Endodermal cell (in vitro differentiated cells): ENCODE measurements around the gene TBC1D12. TPM values are rescaled to one million over a fixed set of nuclear protein-coding genes. Genes with fewer than 3 reads are reported as not detected.

ENCODE experiments used
- DNase-seq: peaks from one replicate; pipeline ENCODE4 v3.0.0-alpha.2; 2017
- H3K27ac ChIP-seq: 2 replicates; pipeline ENCODE4 v1.5.1; 2013; ENCODE audit warnings: mild to moderate bottlenecking, low read depth, low read length, moderate library complexity
- H3K27me3 ChIP-seq: 2 replicates; pipeline ENCODE4 v1.6.1; 2013; ENCODE audit warnings: mild to moderate bottlenecking, low read length, moderate library complexity; ENCODE audit not compliant: insufficient read depth, control insufficient read depth, poor library complexity, severe bottlenecking
- H3K36me3 ChIP-seq: 2 replicates; pipeline ENCODE4 v1.7.0; 2013; ENCODE audit warnings: mild to moderate bottlenecking, low read length, moderate library complexity; ENCODE audit not compliant: control insufficient read depth, insufficient read depth
- H3K4me1 ChIP-seq: one replicate; pipeline ENCODE4 v1.7.0; 2013; ENCODE audit warnings: low read length; ENCODE audit not compliant: control insufficient read depth, insufficient read depth
- H3K4me3 ChIP-seq: 2 replicates; pipeline ENCODE4 v1.5.1; 2013; ENCODE audit warnings: mild to moderate bottlenecking, low read length, moderate library complexity
- H3K9ac ChIP-seq: 2 replicates; pipeline ENCODE4 v1.6.1; 2013; ENCODE audit warnings: mild to moderate bottlenecking, low read length, moderate library complexity; ENCODE audit not compliant: poor library complexity, severe bottlenecking; ENCODE audit errors: extremely low read depth
- H3K9me3 ChIP-seq: 2 replicates; pipeline ENCODE4 v1.6.1; 2013; ENCODE audit warnings: mild to moderate bottlenecking, low read length, moderate library complexity; ENCODE audit not compliant: control insufficient read depth
- H3K27ac Mint-ChIP-seq: 2 replicates; pipeline ENCODE4 v1.8.0; 2020; ENCODE audit warnings: mixed read lengths
- H3K27me3 Mint-ChIP-seq: 2 replicates; pipeline ENCODE4 v1.8.0; 2021; ENCODE audit warnings: mild to moderate bottlenecking, mixed read lengths; ENCODE audit not compliant: insufficient read depth
- H3K36me3 Mint-ChIP-seq: 2 replicates; pipeline ENCODE4 v1.8.0; 2020; ENCODE audit warnings: low read depth, mixed read lengths
- H3K4me1 Mint-ChIP-seq: 2 replicates; pipeline ENCODE4 v1.8.0; 2020; ENCODE audit warnings: mixed read lengths
- H3K4me3 Mint-ChIP-seq: 2 replicates; pipeline ENCODE4 v1.8.0; 2020; ENCODE audit warnings: mild to moderate bottlenecking, moderate library complexity, mixed read lengths
- H3K9me3 Mint-ChIP-seq: 2 replicates; pipeline ENCODE4 v1.8.0; 2020; ENCODE audit warnings: mild to moderate bottlenecking, mixed read lengths
- WGBS, 2 experiments: methylation state at CpG; one replicate each; pipeline versions ENCODE4 v1.1.5 to v1.1.7; 2013; ENCODE audit warnings: missing lambda C conversion rate in 2 of 2, mixed read lengths in 1 of 2; ENCODE audit not compliant: insufficient coverage in 1 of 2, insufficient read length in 1 of 2; 5-methylcytosine and 5-hydroxymethylcytosine counted together
- total RNA-seq, 2 donors: library from RNA; stranded (reverse); fragmentation: NEBNext Ultra II Directional in 1 of 2; extraction: Animal tissue kit (Norgen Biotek cat#: 25700) in 1 of 2; gene quantifications; 2 replicates in 1 of 2; 3 replicates in 1 of 2; pipeline ENCODE4 v1.2.1, GENCODE V29; 2021
- TF ChIP-seq, protein P1 (sequence below): fragments of 200-600 bp; sonication (generic); conservative IDR thresholded peaks from 2 replicates; pipeline ENCODE4 v1.5.0; 2021; ENCODE audit warnings: antibody characterized with exemption, mild to moderate bottlenecking

The TBC1D12 gene
- total RNA-seq, 2 donors from 2014 or later = 7.0 to 7.4 TPM

DNA sequence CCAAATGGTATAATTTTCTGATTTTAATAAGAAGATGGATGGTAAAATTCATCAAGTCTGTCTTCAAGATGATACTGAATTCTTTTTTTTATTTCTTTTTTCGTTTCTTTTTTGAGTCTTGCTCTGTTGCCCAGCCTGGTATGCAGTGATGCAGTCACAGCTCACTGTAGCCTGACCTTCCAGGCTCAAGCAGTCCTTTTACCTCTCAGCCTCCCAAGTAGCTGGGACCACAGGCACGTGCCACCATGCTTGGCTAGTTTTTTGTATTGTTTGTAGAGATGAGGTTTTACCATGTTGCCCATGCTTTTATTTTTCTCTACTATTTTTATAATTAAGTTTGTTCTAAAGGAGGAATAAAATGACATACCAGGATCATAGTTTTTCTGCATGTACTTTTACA lies 91.1 kb downstream of the TBC1D12 start:
- H3K27ac ChIP-seq = no peak overlapping the region
- no peaks in the 10 kb centered on the region for H3K4me1 ChIP-seq
- no peak overlapping the region for H3K9ac ChIP-seq
- no peaks in the 10 kb centered on the region for H3K36me3 Mint-ChIP-seq
- no peak overlapping the region for H3K4me3 ChIP-seq
- no peak overlapping the region for H3K4me3 Mint-ChIP-seq
- no peaks in the 10 kb centered on the region for H3K27me3 Mint-ChIP-seq
- no peaks in the 10 kb centered on the region for H3K27me3 ChIP-seq
- H3K9me3 Mint-ChIP-seq = no peaks in the 10 kb centered on the region
- no peak overlapping the region for H3K27ac Mint-ChIP-seq
- no peaks in the 10 kb centered on the region for H3K9me3 ChIP-seq
- peaks cover 8% of the 10 kb centered on the region for H3K36me3 ChIP-seq
- TF ChIP-seq, protein P1, sequence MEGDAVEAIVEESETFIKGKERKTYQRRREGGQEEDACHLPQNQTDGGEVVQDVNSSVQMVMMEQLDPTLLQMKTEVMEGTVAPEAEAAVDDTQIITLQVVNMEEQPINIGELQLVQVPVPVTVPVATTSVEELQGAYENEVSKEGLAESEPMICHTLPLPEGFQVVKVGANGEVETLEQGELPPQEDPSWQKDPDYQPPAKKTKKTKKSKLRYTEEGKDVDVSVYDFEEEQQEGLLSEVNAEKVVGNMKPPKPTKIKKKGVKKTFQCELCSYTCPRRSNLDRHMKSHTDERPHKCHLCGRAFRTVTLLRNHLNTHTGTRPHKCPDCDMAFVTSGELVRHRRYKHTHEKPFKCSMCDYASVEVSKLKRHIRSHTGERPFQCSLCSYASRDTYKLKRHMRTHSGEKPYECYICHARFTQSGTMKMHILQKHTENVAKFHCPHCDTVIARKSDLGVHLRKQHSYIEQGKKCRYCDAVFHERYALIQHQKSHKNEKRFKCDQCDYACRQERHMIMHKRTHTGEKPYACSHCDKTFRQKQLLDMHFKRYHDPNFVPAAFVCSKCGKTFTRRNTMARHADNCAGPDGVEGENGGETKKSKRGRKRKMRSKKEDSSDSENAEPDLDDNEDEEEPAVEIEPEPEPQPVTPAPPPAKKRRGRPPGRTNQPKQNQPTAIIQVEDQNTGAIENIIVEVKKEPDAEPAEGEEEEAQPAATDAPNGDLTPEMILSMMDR = no peak
- 89 to 100% methylated on average over 1 of the region's 2 CpGs for WGBS, 2 experiments
- DNase-seq = no peak
- H3K4me1 Mint-ChIP-seq = no peaks in the 10 kb centered on the region

DNA sequence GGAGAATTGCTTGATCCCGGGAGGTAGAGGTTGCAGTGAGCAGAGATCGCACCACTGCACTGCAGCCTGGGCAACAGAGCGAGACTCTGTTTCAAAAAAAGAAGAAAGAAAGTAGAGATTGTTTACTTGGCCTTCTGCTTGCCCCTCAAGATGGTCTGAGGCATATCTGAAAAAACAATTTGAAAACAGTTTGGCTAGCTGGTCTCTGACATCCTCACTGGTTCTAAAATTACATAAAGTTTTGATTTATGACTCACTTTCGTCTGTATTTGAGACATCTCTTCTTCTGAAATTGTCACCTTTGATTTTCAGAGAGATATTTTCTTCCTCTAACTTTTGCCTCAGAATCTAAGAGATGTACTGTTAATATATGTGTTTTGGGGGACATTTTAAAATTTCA lies 93.7 kb downstream of the TBC1D12 start:
- Histone ChIP-seq H3K4me1 (no peaks in the 10 kb centered on the region), H3K9ac (no peak overlapping the region), H3K4me3 (no peak overlapping the region), H3K9me3 (no peaks in the 10 kb centered on the region), H3K27ac (no peak overlapping the region), H3K36me3 (peaks cover 8% of the 10 kb centered on the region), H3K27me3 (no peaks in the 10 kb centered on the region)
- Mint-ChIP-seq H3K27me3 (no peaks in the 10 kb centered on the region), H3K27ac (no peak overlapping the region), H3K9me3 (no peaks in the 10 kb centered on the region), H3K36me3 (no peaks in the 10 kb centered on the region), H3K4me3 (no peak overlapping the region), H3K4me1 (no peaks in the 10 kb centered on the region)
- TF ChIP-seq, protein P1 = no peak
- 95 to 97% methylated on average over 4 of the region's 4 CpGs for WGBS, 2 experiments
- DNase-seq = no peak

DNA sequence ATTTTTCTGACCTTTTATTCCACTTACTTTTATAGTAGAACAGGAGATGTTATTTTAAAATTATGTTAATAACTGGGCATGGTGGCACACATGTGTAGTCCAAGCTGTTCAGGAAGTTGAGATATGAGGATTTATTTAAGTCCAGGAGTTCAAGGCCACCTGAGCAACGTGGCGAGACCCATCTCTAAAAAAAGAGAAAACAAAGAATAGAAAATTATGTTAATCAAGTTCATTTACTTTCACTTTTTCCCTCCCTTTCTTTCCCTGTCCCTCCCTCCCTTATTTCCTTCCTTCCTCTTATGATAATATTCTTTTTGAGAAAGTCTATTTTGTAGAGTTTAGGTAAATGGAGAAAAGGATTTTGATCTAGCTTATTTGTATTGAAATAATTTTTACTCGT lies 94.3 kb downstream of the TBC1D12 start:
- H3K4me1 Mint-ChIP-seq = no peaks in the 10 kb centered on the region

More for the DNA sequence above, 94.3 kb downstream of the TBC1D12 start:
- Histone ChIP-seq H3K36me3 (peaks cover 8% of the 10 kb centered on the region), H3K27me3 (no peaks in the 10 kb centered on the region), H3K4me1 (no peaks in the 10 kb centered on the region), H3K4me3 (no peak overlapping the region), H3K9me3 (no peaks in the 10 kb centered on the region), H3K27ac (no peak overlapping the region), H3K9ac (no peak overlapping the region)
- H3K27ac Mint-ChIP-seq = no peak overlapping the region
- 100% methylated on average over 1 of the region's 3 CpGs for WGBS, 2 experiments
- DNase-seq = no peak
- H3K9me3 Mint-ChIP-seq = no peaks in the 10 kb centered on the region
- TF ChIP-seq, protein P1 = no peak
- H3K27me3 Mint-ChIP-seq = no peaks in the 10 kb centered on the region
- no peaks in the 10 kb centered on the region for H3K36me3 Mint-ChIP-seq
- H3K4me3 Mint-ChIP-seq = no peak overlapping the region
